HG02623 (cell line): Measurements from ENCODE around the gene PLXND1.

ENCODE experiments used
- ATAC-seq: cut with Tn5 transposase; IDR thresholded peaks from one replicate; pipeline ENCODE4 v1.9.1; 2021; ENCODE audit warnings: moderate library complexity; ENCODE audit not compliant: unreplicated experiment

PLXND1 gene

DNA sequence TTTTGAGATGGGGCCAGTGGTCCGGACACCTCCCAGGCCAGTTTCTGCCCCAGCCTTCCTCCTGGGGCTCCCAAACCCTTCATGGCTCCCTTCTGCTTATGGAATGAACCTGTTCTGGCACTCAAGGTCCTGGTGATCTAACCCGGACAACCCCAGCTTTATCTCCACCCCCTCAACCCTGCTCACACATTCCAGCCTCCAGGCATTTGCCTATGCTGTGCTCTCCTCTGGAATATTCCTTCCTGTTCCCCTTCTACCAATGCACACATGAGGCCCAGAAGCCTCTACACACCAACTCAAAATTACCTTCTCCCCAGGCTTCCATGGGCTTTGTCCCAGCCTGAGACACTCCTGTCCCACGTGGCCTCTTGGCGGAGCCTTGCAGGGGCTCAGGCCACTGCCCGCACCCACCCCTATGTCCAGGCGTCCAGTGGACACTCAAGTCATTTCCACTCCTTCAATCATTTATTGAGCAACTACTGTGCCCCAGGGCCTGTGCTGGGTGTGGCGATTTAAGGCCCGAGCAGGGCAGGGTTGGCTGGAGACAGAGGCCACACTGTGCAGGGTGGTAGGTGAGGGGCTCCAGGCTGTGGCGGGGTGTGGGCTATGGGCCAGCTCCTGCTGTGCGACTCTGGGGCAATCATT is 18.8 kb downstream of the PLXND1 start:
- no peak for ATAC-seq

DNA sequence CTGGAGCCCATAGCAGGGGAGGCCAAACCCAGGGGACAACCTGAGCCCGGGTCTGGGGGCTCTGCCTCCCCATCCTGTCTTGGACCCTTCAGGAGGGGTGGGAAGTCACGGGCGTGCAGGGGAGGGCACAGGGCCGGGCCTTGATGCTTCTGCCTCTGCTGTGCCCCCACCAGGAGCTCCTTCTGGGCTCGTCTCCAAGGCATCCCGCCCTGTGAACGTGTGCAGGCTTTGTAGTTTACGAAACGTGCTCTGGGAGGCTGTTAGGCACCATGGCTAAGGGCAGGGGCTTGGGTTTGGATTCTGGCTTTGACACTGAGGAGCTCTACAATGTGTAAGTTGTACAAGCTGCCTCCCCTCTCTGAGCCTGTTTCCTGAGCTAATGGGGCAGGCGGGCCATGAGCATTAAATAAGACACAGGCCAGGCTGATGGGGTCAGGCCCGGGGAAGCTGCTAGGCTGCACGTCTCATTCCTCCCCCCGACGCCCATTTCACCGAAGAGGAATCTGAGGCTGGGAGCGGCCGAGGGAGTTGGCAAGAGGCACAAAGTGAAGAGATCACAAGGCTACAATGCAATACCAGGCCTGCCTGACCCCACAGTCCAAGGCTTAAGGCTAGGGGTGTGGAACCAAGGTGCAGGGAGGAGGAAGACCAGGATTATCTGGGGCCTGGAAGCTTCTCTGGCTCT is 19.6 kb downstream of the PLXND1 start:
- ATAC-seq, result no peak

DNA sequence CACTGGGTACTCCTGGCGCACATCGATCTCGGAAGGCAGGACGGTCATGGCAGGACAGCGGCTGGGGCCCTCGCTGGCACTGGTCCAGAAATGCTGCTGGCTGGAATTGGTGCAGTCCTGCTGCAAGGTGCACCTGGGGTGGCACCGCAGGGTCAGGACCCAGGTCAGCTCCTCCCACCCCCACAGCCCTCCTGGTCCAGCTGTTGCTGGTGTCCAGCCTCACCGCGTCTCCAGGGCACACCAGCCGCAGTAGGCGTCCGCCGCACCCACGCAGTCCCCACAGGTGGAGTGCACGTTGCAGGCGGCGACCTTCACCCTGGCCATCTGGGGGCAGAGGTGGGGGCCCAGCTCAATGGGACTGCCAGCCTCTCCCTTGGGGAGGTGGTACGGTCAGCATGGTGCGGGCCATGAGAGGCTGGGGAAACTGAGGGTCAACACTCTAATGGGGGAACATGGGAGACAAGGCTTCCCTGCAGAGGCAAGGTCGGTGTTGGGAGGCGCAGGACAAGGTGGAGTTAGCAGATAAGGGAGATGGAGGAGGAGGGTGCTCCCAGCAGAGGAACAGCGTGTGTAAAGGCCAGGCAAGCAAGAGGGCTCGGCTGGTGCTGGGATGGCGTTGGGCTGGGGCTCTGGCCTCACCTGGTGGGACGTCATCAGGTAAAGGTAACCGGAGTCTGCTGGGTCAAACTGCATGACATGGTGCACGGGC is 20.4 kb downstream of the PLXND1 start:
- ATAC-seq, result no peak

DNA sequence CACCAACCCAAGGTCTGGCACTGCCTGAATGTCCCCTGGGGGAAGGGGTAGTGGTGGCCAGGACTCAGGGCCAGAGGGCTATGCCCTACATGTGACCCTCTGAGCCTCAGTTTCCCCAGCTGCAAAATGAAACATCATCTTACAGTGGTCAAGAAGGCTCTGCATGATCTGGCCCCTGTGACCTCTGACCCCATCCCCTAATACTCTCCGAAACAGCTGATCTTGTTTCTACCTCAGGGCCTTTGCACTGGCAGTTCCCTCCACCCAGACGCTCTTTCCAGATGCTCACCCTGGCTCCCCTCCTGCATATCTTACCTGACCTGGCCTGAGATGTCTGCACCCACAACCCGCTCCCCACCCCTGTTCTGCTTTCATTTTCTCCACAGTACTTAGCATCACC is 21.8 kb downstream of the PLXND1 start:
- no peak for ATAC-seq

DNA sequence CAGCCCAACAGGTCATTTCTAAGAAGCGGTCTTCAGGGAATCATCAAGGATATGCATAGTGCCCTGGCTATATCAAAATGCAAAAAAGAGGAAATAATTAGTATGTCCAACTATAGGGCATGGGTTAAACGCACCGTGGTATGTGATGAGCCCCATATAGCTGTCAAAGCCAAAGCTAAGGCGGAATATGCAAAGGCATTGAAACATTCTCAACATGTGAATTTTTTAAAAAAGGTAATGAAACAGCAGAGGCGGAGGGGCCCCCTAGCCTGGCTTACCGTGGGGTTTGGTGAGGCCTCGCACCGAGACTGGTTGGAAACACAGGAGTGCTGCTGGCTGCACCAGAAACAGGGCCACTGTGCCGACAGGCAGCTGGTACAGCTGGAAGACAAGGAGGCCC is 23.2 kb downstream of the PLXND1 start:
- no peak for ATAC-seq

DNA sequence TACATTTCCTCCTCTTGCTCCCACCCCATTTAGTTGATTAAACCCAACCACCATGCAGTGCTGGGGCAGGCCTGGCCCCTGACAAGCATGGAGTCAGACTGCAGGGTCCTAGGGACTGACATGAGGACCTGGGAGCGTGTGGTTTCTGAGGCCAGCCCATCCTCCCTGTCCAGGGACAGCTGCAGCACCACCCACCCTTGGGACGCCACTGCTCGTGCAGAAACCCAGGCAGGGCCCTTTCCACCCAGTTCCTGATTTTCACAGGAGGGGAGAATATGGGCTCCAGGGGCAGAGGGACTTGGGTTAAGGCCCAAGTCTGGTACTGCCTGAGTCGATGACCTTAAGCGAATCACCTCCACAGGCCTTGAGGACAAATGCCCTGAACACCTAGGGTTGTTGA is 23.7 kb downstream of the PLXND1 start:
- no peak for ATAC-seq

DNA sequence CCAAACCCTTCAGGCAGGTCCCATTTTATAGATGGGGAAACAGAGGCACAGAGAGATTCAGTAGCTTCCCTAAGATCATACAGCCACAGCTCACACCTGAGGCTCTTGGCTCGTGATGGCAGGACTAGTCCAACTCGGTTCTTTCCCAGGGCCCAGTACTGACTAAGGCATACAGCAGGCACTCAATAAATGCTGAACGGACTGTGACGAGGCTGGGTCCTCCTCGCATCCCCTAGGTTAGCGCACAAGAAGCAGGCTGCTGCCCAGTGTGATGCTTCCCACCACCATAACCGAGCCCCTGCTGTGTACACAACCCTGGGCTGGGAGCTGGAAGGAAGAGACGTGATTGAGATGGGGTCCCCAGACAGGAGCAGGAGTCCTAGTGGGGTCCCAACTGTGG is 24.9 kb downstream of the PLXND1 start:
- ATAC-seq, result no peak

DNA sequence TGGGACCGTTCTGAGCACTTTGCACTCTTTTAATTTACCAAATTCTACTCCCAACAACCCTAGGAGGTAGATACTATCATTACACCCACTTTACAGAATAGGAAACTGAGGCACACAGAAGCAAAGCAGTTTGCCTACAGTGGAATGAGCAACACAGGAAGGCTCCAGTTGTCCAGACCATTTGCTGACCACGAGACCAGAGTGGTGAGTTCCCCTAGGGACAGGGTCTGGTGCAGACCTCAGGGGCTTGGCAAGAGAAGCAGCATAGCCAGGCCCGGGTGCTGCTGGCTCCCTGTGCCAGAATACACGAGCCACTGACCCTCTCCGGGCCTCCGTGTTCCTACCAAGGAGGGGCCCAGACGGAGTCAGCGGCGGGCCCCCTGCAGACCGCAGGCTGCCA is 26.5 kb downstream of the PLXND1 start:
- ATAC-seq, result no peak

DNA sequence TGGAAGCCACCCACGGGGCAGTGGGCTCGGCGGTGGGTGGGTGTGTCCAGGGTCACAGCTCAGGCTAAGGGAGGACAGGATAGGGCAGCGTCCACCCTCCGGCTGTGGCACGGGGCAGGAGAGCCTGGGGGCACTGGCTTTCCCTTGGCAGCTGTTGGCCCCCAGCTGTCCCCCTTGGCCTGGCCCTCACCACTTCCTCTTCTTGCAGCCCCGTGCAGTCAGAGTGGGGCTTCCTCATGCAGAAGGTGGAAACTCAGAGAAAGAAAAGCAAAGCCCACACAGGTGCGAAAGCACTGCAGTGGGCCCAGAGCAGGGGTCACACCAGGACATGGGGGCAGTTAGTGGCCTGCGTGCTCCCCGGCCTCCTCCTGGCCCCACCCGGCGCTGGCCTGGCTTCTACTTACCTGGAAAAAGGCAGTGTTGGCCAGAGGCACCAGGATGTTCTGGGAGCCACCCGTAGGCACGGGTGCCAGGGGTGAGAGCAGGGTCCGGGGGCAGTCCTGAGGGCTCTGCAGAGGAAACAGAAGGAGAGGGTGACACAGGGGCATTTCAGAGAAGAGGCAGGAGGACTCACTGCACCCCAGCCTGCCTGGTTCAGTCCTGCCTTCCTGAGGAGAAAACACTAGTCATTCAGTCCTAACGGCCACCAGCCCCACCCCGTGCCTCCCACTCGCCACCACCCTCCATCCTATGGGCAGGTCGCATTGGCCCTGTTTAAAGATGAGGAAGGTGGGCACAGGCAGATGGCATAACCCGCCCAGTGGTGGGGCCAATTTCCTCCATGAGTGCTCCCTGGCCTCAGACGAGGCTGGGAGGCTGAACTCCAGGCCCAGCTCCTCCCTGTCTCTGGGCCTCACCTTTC is 28.3 kb downstream of the PLXND1 start:
- ATAC-seq, result peak; percentile 54

DNA sequence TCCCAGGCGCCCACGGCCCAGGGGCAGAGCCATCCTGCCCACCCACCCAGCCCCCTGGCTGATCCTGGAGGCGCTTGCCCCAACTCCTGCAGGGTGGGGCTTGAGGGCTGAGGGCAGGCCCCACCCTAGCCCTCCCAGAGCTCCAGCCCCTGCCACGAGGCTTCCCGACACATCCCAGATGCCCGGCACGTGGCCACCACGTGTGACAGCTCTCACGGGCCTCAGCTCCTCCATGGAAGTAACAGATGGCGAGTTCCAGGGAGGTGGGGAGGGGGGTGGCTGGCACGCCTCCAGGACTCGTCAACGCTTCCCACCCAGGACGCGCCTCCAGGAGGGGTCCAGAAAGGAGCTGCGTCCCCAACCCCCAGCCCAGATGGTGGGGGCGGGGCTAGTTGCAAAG is 29.1 kb downstream of the PLXND1 start:
- ATAC-seq, result no peak

DNA sequence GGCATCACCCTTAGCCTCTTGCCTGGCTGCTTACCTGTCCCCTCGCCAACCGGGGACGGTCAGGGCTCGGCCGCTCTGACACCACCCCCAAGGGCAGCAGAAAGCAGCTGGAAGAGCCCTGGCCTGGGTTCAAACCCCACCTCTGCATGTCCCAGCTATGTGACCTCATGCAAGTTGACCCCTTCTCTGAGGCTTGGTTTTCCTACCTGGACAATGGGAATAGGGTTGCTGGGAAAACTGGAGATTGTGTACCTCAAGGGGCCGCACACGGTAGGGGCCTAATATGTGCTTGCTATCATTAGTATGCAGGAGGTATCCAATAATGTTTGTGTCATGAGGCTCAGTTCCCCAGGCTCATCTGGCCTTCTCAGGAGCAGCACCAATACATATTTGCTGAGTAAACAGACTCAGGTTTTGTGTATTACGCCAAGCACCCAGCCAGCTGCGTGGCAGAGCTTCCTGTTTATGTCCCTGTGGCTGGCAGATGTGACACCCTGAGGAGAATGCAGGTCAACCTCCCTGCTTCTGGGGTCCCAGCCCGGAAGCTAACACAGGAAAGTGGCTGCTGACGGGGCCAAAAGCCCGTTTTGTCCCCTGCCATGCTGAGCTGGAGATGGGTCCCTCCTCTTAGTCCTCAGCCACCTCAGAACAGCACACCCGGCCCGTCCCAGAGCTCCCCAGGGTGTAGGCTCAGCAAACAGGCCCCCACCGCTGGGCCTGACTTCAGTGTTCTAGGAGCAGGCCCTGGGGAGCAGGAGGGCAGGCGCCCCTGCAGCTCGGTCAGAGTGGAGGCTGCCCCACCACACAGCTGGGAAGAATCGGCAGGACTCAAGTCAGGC is 29.7 kb downstream of the PLXND1 start:
- no peak for ATAC-seq

DNA sequence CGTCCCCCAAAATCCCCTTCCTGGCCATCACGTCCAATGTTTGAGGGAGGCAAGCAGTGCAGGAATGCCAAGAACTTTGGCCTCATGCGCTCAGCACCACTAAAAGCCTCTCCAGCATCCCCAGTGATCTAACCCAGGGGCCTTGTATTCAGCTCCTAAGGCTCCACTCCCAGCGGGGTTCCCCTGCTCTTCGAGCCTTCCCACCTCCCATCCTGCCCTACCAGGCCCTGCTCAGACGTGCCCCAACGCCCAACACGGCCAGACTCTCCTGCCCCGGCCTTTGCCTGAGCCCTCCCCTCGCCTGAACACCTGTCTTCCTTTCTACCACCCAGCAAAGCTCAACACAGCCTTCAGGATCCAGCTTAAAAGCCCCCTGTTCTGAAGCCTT is 30.5 kb downstream of the PLXND1 start:
- ATAC-seq, result no peak

DNA sequence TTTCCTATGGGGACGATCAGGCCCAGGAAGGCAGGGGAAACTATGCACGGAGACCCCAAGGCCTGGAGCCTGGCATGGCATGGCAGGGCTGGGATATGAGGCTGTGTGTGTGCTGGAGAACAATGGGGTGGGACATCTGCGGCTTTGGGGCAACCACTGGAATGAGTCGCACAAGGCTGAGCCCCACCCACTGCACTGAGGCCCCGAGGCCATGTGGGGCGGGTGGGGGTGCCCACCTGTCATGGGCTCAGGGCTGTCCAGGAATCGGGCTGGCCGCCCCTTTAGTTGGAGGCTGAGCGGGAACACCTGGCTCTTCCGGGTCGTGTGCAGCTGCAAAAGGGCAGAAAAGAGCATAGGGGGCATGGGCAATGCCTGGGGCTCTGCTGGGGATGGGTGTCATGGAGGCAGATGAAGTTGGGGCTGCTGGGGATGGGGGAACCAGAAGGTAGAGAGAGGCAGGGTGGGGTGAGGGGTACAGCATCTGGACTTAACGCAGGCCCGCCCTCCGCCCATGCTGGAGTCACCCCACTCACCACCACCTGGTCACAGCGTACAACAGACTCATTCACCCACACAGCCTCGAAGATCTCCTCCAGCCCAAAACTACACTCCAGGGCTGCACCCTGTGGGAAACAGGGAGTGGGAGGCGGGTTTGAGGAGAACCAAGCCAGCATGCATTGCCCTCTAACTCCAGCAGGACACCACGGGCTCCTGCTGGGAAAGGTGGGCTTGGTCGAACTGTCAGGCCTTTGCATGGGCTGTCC is 31.1 kb downstream of the PLXND1 start:
- ATAC-seq, result no peak

DNA sequence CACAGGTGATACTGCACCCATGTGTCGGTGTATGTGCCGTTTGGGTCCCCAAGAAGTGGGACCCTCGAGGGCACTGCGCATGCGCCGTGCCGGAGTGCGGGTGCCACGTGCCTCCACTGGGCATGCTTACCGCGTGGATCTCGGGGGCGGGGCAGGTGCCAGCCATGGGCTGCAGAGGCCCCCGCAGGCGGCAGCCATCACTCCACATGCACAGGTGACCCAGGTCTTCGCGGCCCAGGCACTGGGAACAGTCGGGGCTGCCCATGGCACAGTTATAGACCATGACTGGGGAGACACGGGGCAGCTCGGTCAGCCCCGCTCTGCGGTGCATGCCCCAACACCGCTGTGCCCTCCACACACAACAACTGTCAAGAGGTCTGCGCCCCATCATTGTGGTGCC is 32.3 kb downstream of the PLXND1 start:
- no peak for ATAC-seq

DNA sequence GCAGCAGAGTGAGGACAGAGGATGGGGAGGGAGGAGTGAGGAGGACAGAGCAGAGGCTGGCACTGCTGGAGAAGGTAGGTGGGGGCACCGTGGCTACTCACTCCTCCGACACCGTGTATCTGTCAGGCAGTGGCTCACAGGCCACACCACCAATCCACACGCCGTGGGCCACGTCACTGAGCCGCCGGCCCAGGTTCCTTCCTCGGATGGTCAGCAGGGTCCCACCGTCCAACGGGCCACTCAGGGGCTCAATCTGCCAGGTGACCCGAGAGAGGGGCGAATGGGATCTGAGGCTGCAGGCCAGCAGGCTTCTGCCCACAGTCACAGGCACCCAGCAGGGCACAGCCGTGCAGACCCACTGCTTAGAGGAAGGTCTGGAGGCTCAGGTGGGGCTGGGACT is 33.0 kb downstream of the PLXND1 start:
- no peak for ATAC-seq

DNA sequence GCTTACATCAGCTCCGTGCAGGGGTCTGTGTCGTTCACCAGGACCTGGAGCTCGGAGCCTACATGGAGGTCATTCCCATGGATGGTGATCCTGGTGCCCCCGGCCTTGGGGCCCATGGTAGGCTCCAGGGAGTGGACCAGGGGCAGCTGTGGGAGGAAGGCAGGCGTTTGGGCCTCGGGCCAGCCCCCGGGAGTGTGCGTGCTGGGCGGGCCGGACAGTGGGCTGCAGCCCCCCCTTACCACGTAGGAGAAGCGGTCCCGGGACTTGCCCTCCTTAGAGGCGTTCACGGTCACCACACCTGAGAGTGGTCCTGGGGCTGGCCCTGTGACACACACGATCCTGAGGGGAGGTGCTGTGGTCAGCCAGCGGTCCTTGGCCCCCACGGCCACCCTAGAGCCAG is 33.9 kb downstream of the PLXND1 start:
- no peak for ATAC-seq

DNA sequence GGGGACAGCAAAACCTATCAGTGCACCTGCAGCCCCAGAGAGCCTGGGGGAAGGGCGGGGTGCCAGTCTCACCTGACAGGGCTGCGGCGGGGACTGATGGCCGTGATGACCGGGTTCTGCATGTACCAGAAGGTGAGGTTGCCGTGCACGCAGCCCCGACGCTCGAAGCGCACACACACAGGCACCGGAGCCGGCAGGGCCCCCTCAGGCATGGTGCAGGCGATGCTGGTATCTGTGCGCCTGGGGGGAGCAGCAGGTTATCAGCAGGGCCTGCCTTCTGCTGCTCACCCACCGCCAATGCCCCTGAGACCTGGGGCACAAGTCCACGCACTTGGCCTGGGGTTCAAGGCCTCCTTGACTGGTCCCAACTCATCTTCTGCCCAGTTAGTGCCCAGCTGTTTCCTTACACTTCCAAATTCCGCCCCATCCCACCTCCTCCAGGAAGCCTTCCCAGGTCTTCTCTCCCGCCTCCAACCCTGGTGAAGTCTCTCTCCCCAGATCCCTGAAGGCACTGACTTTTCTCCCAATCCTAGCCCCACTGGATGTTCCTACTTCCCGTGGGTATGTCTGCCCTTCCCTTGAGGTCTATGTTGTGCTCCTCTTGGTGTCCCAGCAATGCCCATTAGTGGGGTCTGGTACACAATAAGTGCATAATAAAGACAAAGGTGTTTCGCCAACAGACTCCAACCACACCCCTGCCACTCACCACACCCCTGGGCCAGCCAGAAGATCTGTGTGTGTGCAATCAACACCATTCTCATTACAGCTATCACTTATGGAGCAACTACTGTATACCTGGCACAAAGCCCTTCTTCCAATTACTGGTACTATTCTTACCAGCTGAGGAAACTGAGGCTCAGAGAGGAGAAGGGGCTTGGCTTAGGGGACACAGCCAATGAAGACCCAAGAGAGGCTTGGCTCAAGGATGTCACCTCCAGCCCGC is 34.6 kb downstream of the PLXND1 start:
- ATAC-seq, result no peak

DNA sequence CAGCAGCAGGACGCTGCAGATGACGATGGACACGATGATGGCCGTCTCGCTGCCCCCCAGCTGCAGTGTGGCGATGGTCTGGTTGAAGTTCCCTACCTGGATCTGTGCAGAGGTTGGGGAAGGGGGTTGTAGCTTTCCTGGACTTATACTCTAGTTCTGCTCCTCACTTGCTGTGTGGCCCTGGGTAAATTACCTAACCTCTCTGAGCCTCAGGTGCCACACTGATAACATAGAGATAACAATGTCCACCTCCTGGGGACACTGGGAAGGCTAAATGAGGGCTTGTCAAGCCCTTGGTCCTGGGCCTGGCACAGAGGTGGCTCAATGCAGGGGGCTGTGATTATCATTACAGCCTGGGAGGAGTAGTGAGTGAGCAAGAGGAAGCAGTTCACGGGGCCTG is 36.6 kb downstream of the PLXND1 start:
- no peak for ATAC-seq

DNA sequence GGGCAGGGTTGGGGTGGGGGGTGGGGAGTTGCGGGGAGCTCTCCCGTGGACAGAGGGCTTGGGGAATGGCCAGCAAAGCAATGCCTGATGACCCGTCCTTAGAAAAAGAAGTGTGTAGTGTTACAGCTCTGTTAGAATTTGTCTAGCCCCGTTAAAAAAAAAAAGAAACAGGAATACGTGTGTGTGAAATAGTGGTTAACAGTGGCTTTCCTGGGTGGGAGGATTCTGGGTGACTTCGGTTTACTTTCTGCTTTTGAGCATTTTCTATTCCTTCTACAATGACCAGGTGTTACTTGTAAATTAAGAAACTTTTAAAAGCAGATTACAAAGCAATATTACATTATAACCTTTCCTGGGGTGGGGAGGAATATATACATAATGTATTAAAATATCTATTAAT is 38.5 kb downstream of the PLXND1 start:
- ATAC-seq, result no peak
